ENCODE measurements around the gene RIMBP2.

RIMBP2 gene

GRCh38 chr12:130729344-130729743, 13.2 kb upstream of the RIMBP2 start:
- Histone ChIP-seq H3K4me3 (replicated peaks; ENCODE audit: insufficient read depth, low read length) (no peak overlapping the region), H3K27ac (replicated peaks) (no peak overlapping the region), H3K27me3 (ENCODE audit: insufficient read depth, poor library complexity, severe bottlenecking) (no peaks in the 10 kb centered on the region)
- no peak for TF ChIP-seq REST (IDR thresholded peaks at IDR 0.05; ENCODE audit: insufficient replicate concordance, low read depth)
- TF ChIP-seq CTCF (IDR thresholded peaks at IDR 0.05; ENCODE audit: insufficient read depth, low read length): no peak
- TF ChIP-seq SPI1 (IDR thresholded peaks at IDR 0.05; ENCODE audit: borderline replicate concordance, low read depth): no peak
- no peak for TF ChIP-seq POLR2AphosphoS5 (IDR thresholded peaks at IDR 0.05; ENCODE audit: low read depth)
- DNase-seq (ENCODE audit: low read depth in 1 of 2, low spot score in 1 of 2): no peak

DNA sequence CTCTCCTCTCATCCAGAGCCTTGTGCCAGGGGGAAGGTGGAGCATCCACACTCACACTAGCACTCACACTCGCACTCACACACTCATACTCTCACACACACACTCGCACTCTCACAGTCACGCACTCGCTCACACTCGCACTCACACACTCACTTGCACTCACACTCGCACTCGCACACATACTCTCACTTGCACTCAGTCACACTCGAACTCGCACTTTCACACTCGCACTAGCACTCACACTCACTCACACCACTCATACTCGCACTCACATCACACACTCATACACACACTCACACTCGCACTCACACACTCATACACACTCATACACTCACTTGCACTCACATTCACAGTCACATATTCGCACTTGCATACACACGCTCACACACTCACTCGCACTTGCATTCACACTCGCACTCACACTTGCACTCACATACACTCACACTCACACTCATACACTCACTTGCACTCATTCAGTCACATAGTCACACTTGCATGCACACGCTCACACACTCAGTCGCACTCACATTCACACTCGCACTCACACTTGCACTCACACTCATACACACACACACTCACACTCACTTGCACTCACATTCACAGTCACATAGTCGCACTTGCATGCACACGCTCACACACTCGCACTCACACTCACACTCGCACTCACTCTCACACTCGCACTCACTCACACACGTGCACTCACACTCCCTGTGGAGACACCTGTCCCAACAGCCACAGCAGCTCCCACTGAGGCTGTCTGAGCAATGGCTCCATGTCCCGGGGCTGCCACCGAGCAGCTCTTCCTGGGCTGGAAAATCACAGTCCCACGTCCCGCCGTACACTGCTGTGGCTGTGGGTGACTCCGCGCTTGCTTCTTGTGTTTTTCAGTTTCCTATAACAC, 12.3 kb upstream of the RIMBP2 start:
- DNase-seq (ENCODE audit: low read depth in 1 of 2, low spot score in 1 of 2): no peak
- Histone ChIP-seq H3K4me3 (replicated peaks; ENCODE audit: insufficient read depth, low read length) (no peak overlapping the region), H3K27ac (replicated peaks) (no peak overlapping the region), H3K27me3 (ENCODE audit: insufficient read depth, poor library complexity, severe bottlenecking) (no peaks in the 10 kb centered on the region)
- TF ChIP-seq SPI1 (IDR thresholded peaks at IDR 0.05; ENCODE audit: borderline replicate concordance, low read depth): no peak
- TF ChIP-seq GABPA (IDR thresholded peaks at IDR 0.05; ENCODE audit: low read depth): no peak
- TF ChIP-seq CTCF (IDR thresholded peaks at IDR 0.05; ENCODE audit: insufficient read depth, low read length): no peak
- no peak for TF ChIP-seq POLR2AphosphoS5 (IDR thresholded peaks at IDR 0.05; ENCODE audit: low read depth)
- TF ChIP-seq REST (IDR thresholded peaks at IDR 0.05; ENCODE audit: insufficient replicate concordance, low read depth): no peak

GRCh38 chr12:130719263-130719859, 3.3 kb upstream of the RIMBP2 start:
- Histone ChIP-seq H3K27ac (replicated peaks) (no peak overlapping the region), H3K4me3 (replicated peaks; ENCODE audit: insufficient read depth, low read length) (no peak overlapping the region), H3K27me3 (ENCODE audit: insufficient read depth, poor library complexity, severe bottlenecking) (peaks cover 19% of the 10 kb centered on the region)
- TF ChIP-seq REST (IDR thresholded peaks at IDR 0.05; ENCODE audit: insufficient replicate concordance, low read depth) (peak; percentile 32), CTCF (IDR thresholded peaks at IDR 0.05; ENCODE audit: insufficient read depth, low read length) (no peak)
- DNase-seq (ENCODE audit: low read depth in 1 of 2, low spot score in 1 of 2): no peak

Data from HL-60 (cell line).